GM15510 (cell line): ENCODE results near the gene ERC1.

Experiments
- POLR2A ChIP-seq: IDR thresholded peaks from 3 replicates; pipeline ENCODE4 v1.6.1; 2011; ENCODE audit warnings: borderline replicate concordance; ENCODE audit not compliant: insufficient read length; ENCODE audit errors: extremely low read depth

The ERC1 gene

DNA sequence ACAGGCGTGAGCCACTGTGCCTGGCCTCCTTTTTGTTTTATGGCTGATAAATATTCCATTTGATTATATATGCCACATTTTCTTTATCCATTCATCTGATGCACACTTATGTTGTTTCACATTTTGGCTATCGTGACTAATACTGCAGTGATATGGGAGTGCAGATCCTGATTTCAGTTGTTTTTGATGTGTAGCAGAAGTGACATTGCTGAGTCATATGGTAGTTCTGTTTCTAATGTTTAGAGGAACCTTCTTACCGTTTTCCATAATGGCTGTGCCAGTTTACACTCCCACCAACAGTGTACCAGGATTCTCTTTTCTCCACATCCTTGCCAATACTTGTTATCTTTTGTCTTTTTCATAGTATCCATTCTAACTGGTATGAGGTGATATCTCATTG is 235.9 kb downstream of the ERC1 start:
- TF ChIP-seq POLR2A = no peak

DNA sequence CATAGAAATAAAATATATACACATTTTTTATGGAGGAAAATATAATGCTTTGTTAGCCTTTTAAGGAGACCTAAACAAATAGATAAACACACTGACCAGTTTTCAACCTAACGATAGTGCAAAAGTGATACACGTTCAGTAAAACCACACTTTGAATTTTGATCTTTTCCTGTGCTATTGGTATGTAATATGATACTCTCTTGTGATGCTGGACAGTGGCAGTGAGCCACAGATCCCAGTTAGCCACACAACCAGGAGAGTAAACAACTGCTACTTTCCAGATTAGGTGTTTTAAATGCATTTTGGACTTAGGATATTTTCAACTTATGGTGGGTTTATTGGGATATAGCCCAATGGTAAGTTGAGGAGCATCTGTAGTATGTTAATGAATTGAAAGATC is 243.1 kb downstream of the ERC1 start:
- no peak for TF ChIP-seq POLR2A

- no peak for TF ChIP-seq POLR2A
These were observed 255.6 kb downstream of the ERC1 start for GRCh38 chr12:1246637-1247036.

DNA sequence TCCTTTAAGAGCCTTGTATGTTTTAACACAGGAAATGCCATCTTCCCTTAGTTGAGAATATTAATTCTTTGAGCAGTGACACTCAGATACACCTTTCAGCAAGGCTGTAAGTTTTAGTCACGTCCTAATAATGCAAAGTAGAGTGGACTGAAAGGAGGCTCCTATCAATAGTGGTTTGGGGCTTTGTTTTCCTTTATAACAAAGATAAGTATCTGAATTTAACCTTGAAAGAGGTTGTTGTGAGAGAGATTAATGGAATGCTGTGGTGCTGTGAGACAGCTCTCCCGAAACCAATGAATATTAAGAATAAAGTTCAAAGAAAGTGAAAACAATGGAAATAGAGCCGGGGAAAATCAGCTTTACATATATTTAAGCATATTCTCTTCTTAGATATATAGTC is 259.6 kb downstream of the ERC1 start:
- TF ChIP-seq POLR2A = no peak

DNA sequence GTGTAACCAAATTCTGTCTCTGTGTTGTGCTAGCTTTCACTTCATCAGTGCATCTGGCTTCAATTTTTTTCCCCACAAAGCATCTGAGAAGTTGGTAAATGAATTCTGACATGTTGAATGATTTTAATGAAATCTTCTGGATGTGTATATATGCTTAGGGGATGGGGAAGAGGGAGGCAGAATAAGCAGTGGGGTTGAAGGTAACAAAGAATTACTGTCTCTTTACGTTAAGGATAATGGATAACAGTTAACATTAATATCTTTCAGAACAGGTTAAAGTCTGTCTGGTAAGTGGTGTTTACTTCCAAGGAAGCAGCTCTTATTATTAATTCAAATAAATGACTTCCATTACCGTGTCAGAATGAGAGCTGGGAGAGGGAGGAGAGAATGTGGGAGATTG is 261.7 kb downstream of the ERC1 start:
- TF ChIP-seq POLR2A = no peak

DNA sequence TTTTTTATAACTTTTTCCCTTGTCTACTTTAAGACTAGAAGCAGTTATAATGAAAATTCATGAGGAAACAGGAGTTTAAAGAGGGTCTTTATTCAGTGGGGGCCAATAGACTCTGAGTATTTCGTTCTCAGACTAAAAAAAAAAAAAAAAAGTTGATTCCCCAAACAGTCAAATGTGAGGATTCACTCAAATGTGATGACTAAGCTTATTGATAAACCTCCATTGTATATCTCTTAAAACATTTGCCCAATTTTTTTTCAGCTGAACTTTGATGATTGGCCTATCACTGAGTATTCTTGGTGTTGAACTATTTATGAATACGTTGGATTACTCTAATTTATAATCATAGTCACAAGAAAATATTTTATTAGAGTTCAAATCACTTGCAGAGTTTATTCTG is 265.3 kb downstream of the ERC1 start:
- TF ChIP-seq POLR2A = no peak

DNA sequence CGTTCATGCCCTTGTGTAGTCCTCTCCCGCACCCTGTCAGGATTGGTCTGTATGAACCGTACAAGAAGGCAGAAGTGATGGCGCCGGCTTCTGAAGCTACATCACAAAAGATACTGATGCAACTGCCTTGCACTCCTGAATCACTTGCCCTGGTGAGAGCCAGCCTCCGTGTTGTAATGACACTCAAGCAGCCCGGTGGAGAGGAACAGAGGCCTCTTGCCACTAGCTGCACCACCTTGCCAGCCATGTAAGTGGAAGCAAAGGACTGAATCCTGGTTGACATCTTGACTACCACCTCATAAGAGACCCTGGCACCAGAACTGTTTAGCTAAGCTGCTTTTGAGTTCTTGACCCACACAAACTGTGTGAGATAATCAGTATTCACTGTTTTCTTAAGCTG is 266.0 kb downstream of the ERC1 start:
- TF ChIP-seq POLR2A = no peak

- no peak for TF ChIP-seq POLR2A
These were observed 271.0 kb downstream of the ERC1 start for GRCh38 chr12:1262011-1262410.

- TF ChIP-seq POLR2A = no peak
These were observed 276.2 kb downstream of the ERC1 start for GRCh38 chr12:1267243-1267642.

- TF ChIP-seq POLR2A = no peak
These were observed 281.1 kb downstream of the ERC1 start for GRCh38 chr12:1272142-1272541.

- TF ChIP-seq POLR2A = no peak
These were observed 282.0 kb downstream of the ERC1 start for GRCh38 chr12:1273051-1273450.

DNA sequence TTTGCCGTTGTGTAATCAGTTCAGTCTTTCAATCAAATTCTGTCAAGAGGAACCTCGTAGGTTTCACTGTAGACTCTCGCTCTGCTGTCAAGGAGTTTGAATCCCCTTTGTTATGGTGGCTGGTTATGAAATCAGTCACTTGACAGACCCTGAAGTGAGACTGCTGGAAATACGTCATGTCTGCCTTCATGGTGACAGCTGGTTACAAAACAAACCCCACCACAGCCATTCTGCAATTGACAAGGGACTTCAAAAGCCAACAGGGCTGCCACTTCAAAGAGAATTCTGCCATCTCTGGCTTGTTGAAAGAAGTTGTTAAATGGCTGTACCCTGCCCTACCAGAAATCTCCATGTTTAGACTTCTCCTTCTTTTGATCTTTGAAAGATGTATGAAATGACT is 286.9 kb downstream of the ERC1 start:
- TF ChIP-seq POLR2A = no peak

DNA sequence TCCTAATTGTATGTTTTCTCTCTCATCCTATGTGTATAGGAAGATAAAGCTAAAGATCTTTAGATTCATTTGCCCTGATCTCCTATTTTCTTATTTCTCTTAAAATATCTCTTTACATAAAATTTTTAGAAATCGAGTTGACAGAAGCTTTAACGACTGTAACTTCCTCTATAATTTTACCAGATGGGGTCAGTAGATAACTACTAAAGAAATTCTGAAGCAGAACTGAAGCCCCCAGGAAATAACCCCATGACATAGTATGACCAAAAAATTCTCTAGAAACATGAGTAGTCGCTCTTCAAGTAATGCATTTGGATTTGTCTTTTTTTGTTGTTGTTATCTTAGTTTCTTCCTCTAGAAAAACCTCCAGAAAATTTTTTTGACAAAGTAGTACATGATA is 288.0 kb downstream of the ERC1 start:
- TF ChIP-seq POLR2A = no peak

GRCh38 chr12:1280059-1280458 is 289.0 kb downstream of the ERC1 start:
- TF ChIP-seq POLR2A = no peak

- no peak for TF ChIP-seq POLR2A
These were observed 290.8 kb downstream of the ERC1 start for GRCh38 chr12:1281683-1282366.

GRCh38 chr12:1282670-1283315 is 291.8 kb downstream of the ERC1 start:
- no peak for TF ChIP-seq POLR2A
